H7 (cell line): ENCODE results near the gene C18orf63. TPM values are rescaled to one million over a fixed set of nuclear protein-coding genes. Genes with fewer than 3 reads are reported as not detected.
A peak's percentile ranks its signal among the peaks of the same experiment; 100 is the strongest.
"Not testable (repeated sequence)": the region's sequence is repeated elsewhere in the genome, so short reads cannot be mapped to it uniquely, and the experiment has no call there.

Source experiments
- DNase-seq: peaks from one replicate; pipeline ENCODE4 v3.0.0; 2012
- H3K27me3 ChIP-seq: 2 replicates; pipeline ENCODE4 v1.6.0; 2011; ENCODE audit warnings: mild to moderate bottlenecking, low read length; ENCODE audit not compliant: control insufficient read depth, insufficient read depth
- H3K36me3 ChIP-seq: replicated peaks from 2 replicates; pipeline ENCODE4 v1.5.1; 2011; ENCODE audit warnings: low read length; ENCODE audit not compliant: control insufficient read depth, insufficient read depth
- H3K4me3 ChIP-seq: 2 replicates; pipeline ENCODE4 v1.5.1; 2011; ENCODE audit warnings: low read depth, mild to moderate bottlenecking, control low read depth, low read length, moderate library complexity; ENCODE audit not compliant: insufficient read depth
- total RNA-seq: library from RNA; depleted of rRNA; stranded (reverse); fragments of >200 nt; shearing (Covaris generic); gene quantifications from 2 replicates; pipeline ENCODE4 v1.2.3, GENCODE V29; 2014

The C18orf63 gene
- total RNA-seq, 1 experiment from 2014 or later: not detected

GRCh38 chr18:74281980-74282754 is 33.5 kb upstream of the C18orf63 start:
- no peak overlapping the region for H3K4me3 ChIP-seq
- H3K27me3 ChIP-seq: no peaks in the 10 kb centered on the region
- no peak for DNase-seq
- H3K36me3 ChIP-seq: no peaks in the 10 kb centered on the region; the same call in 1 of the 2 replicates

DNA sequence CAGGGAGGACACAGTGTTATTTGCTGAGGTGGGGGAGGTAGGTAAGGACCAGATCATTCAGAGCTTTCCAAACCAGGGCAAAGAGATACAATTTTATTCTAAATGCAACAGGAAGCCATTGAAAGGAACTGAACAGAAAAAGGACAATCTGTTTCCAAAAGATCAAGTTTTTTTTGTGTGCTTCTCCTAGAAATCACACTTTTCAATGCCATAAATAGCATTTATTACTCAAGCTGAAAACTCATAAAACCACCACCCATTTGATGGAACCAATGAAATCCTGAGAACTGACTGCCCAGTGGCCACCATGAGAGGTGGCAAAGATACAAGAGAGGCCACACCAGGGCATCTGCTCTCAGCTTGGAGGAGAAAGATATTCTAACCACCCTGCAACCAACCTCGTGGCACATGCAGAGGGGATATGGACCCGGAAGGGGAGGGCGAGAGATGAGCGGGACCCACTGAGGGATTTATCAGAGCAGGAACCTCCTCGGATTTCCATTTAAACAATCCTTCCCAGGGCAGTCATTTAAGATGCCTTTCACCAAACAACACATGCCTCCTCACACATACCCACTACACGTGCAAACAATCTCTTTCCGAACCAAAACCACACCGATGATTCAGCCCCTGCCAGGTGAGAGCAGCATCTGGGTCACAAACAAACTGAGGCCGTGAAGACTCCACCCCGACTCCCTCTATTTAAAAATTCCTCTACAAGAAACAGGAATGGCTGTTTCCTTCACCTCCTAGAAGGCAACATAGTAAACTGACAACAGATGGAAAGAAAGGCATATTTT is 32.7 kb upstream of the C18orf63 start:
- H3K36me3 ChIP-seq: no peaks in the 10 kb centered on the region; the same call in 1 of the 2 replicates
- no peak for DNase-seq
- no peak overlapping the region for H3K4me3 ChIP-seq
- H3K27me3 ChIP-seq: no peaks in the 10 kb centered on the region

- Histone ChIP-seq H3K4me3 (no peak overlapping the region), H3K36me3 (no peaks in the 10 kb centered on the region), H3K27me3 (no peaks in the 10 kb centered on the region)
- DNase-seq: no peak
Measured at GRCh38 chr18:74283646-74284045, 32.0 kb upstream of the C18orf63 start.

GRCh38 chr18:74284191-74284979 is 31.3 kb upstream of the C18orf63 start:
- no peak overlapping the region for H3K4me3 ChIP-seq
- H3K36me3 ChIP-seq: no peaks in the 10 kb centered on the region
- H3K27me3 ChIP-seq: no peaks in the 10 kb centered on the region
- DNase-seq: no peak

DNA sequence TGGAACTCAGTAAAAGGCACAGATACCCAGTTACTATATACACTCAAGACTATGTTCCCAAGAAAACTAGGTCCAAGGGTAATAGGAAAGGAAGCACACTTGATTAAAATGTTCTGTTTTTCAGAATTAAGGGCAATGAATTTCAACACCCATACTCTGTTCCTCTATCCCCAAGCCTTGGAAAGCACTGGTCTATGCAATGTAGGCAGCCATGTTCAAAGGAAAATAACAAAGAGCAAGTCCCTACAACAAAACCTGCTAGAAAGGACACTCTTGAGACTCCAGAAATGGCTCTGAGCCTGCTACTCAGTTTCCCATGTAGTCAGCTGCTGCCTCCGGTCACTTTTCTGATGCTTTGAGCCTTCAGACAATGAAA is 30.7 kb upstream of the C18orf63 start:
- Histone ChIP-seq H3K4me3 (no peak overlapping the region), H3K36me3 (no peaks in the 10 kb centered on the region), H3K27me3 (no peaks in the 10 kb centered on the region)
- DNase-seq: no peak

DNA sequence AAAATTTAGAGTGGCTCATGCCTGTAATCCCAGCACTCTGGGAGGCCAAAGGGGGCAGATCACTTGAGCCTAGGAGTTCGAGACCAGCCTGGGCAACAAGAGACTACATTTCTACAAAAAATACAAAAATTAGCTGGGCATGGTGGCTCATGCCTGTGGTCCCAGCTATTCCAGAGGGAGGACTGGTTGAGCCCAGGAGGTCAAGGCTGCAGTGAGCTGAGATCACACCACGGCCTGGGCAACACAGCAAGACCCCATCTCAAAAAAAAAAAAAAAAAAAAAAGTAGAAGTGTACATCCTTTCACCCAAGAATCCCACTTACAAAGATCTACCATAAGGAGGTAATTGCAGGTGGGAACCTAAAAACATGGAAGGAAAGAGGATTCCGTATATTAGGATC is 30.1 kb upstream of the C18orf63 start:
- not testable (repeated sequence) for DNase-seq, H3K36me3 ChIP-seq

DNA sequence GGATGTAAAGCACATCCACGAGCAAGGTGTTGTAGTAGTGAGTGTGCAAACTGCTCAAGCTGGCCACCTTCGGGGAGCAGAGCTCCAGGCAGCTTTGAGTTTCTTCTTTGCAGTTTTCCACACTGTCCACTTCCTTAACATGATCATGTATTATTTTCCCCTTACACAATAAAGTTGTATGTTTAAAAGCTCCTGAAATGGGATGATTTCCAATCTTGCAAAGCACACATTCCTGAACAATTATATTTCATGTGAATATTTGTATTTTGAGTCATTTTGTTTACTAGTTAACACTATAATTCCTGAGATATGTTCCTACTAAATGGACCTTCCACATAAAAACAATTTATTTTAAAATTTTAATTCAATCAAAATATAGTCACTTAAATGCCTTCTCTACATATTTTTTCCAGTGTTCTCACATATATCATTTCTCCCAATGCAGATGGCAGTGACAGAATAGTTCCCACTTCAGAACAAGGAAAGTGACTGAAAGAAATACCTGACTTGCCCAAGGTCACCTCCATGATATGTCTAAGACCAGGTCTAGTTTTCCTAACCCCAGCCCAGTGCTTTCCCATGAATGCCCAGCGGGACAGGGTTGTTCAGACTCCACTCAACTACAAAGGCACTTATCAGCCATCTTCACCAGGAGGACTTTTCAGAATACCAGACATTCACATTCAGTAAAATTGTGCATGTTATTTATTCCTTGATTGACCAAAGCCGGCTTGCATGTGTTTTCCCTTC is 29.4 kb upstream of the C18orf63 start:
- Histone ChIP-seq H3K36me3 (no peaks in the 10 kb centered on the region), H3K4me3 (no peak overlapping the region), H3K27me3 (no peaks in the 10 kb centered on the region)
- DNase-seq: no peak

More for the DNA sequence above, 30.1 kb upstream of the C18orf63 start:
- H3K27me3 ChIP-seq, H3K4me3 ChIP-seq: not testable (repeated sequence)

GRCh38 chr18:74286856-74287255 is 28.8 kb upstream of the C18orf63 start:
- Histone ChIP-seq H3K4me3 (no peak overlapping the region), H3K27me3 (no peaks in the 10 kb centered on the region), H3K36me3 (no peaks in the 10 kb centered on the region)
- no peak for DNase-seq

- DNase-seq: no peak
- Histone ChIP-seq H3K27me3 (no peaks in the 10 kb centered on the region), H3K36me3 (no peaks in the 10 kb centered on the region), H3K4me3 (no peak overlapping the region)
Measured at GRCh38 chr18:74288041-74288440, 27.6 kb upstream of the C18orf63 start.

DNA sequence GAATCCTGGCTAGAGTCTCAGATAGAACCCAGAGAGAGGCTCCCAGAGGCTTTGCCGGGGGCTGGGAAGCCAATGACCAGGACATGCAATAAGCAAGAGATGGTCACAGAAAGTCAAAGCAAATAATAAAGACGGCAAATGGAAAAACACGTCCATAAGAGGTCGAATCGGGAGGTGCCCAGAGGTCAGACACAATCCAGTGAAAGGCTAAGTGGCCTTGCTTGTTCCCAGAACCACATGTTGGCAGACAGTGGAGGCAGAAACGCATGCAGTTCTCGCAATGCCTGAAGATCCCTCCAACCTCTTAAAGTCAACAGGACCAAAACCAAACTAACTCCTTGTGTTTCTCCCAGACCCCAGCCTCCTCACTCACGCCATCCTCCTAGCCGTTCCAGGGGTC is 26.9 kb upstream of the C18orf63 start:
- Histone ChIP-seq H3K27me3 (no peaks in the 10 kb centered on the region), H3K36me3 (no peaks in the 10 kb centered on the region), H3K4me3 (no peak overlapping the region)
- DNase-seq: no peak

GRCh38 chr18:74289137-74289536 is 26.5 kb upstream of the C18orf63 start:
- Histone ChIP-seq H3K4me3 (no peak overlapping the region), H3K36me3 (no peaks in the 10 kb centered on the region)
- no peak for DNase-seq

GRCh38 chr18:74290021-74290420 is 25.6 kb upstream of the C18orf63 start:
- H3K27me3 ChIP-seq: no peaks in the 10 kb centered on the region
- no peak for DNase-seq
- H3K36me3 ChIP-seq: no peaks in the 10 kb centered on the region
- H3K4me3 ChIP-seq: no peak overlapping the region

More at GRCh38 chr18:74289137-74289536, 26.5 kb upstream of the C18orf63 start:
- H3K27me3 ChIP-seq: no peaks in the 10 kb centered on the region

DNA sequence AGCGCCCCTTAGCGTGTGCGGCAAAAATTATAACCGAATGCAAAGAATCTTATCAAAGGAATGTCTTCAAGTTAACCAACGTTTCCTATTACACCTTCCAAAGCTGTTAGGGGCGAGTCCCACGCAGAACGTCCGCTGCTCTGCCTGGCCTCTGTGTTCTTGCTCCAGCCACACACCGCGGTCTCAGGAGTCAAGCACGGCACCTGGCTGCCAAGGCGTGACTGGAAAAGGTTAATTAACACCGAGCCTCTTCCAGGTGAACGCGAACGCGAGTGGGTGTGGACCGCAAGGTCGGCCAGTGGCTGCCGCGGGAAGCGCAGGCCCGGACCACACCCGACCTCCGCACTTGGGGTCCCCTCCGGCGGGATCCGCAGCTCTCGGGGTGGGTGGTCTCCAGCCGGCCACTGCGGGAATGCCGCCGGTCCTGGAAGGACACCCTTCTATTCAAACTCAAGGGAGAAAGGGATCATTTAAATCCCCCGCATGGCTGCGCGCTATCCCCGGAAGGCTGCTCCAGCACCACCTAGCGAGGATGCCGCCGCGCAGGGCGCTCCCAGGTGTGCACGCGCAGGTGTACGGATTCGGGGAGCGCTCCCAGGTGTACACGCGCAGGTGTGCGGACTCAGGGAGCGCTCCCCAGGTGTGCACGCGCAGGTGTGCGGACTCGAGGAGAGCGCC is 24.7 kb upstream of the C18orf63 start:
- Histone ChIP-seq H3K27me3 (no peaks in the 10 kb centered on the region), H3K4me3 (peak overlapping the region; percentile 86), H3K36me3 (no peaks in the 10 kb centered on the region)
- DNase-seq: peak; percentile 84

- no peak for DNase-seq
- Histone ChIP-seq H3K27me3 (no peaks in the 10 kb centered on the region), H3K4me3 (peak overlapping the region; percentile 86), H3K36me3 (no peaks in the 10 kb centered on the region)
Measured at GRCh38 chr18:74291472-74291770, 24.2 kb upstream of the C18orf63 start.
